ENCODE data around the gene PTPN12.
"Not testable (repeated sequence)": the region's sequence is repeated elsewhere in the genome, so short reads cannot be mapped to it uniquely, and the experiment has no call there.

PTPN12 gene

GRCh38 chr7:77600952-77601351, 63.9 kb downstream of the PTPN12 start:
- H3K27ac Mint-ChIP-seq, result no peak overlapping the region
- no peak overlapping the region for H3K4me3 Mint-ChIP-seq
- DNase-seq (ENCODE audit: low spot score in 2 of 2) (no peak), ATAC-seq (no peak)
- H3K9me3 Mint-ChIP-seq, result no peaks in the 10 kb centered on the region
- H3K36me3 Mint-ChIP-seq, result peaks cover 12% of the 10 kb centered on the region
- no peaks in the 10 kb centered on the region for H3K4me1 Mint-ChIP-seq

DNA sequence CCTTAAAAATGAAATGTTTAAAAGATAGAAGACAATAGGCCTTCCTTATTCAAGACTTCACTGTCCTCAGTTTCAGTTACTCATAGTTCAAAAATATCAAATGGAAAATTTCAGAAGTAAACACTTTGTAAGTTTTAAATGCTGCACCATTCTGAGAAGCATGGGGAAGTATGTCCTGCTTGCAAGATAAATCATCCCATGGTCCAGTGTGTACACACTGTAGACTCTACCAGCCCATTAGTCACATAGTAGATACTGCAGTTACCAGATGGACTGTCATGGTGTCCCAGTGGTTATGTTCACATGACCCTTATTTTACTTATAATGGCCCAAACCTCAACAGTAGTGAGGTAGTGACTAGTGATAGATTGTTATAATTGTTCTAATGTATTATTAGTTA, 69.5 kb downstream of the PTPN12 start:
- H3K4me1 Mint-ChIP-seq, result no peaks in the 10 kb centered on the region
- DNase-seq (ENCODE audit: low spot score in 2 of 2), result no peak
- no peak for ATAC-seq
- H3K9me3 Mint-ChIP-seq, result no peaks in the 10 kb centered on the region
- H3K36me3 Mint-ChIP-seq, result peaks cover 20% of the 10 kb centered on the region
- no peak overlapping the region for H3K27ac Mint-ChIP-seq
- H3K4me3 Mint-ChIP-seq, result no peak overlapping the region

GRCh38 chr7:77619314-77619713, 82.2 kb downstream of the PTPN12 start:
- ATAC-seq (no peak), DNase-seq (ENCODE audit: low spot score in 2 of 2) (no peak)
- Mint-ChIP-seq H3K4me1 (no peaks in the 10 kb centered on the region), H3K9me3 (no peaks in the 10 kb centered on the region), H3K27ac (no peak overlapping the region), H3K4me3 (no peak overlapping the region), H3K36me3 (peaks cover 15% of the 10 kb centered on the region)

GRCh38 chr7:77626586-77627308, 89.7 kb downstream of the PTPN12 start:
- Mint-ChIP-seq H3K4me1 (no peaks in the 10 kb centered on the region), H3K4me3 (no peak overlapping the region), H3K27ac (no peak overlapping the region), H3K36me3 (peaks cover 33% of the 10 kb centered on the region), H3K9me3 (no peaks in the 10 kb centered on the region)
- ATAC-seq, result no peak
- DNase-seq (ENCODE audit: low spot score in 2 of 2), result no peak

GRCh38 chr7:77627309-77627676, 90.2 kb downstream of the PTPN12 start:
- no peaks in the 10 kb centered on the region for H3K4me1 Mint-ChIP-seq
- H3K4me3 Mint-ChIP-seq, result no peak overlapping the region
- ATAC-seq (peak; percentile 67), DNase-seq (ENCODE audit: low spot score in 2 of 2) (no peak)
- H3K9me3 Mint-ChIP-seq, result no peaks in the 10 kb centered on the region
- peaks cover 27% of the 10 kb centered on the region for H3K36me3 Mint-ChIP-seq
- no peak overlapping the region for H3K27ac Mint-ChIP-seq

GRCh38 chr7:77629797-77630196, 92.7 kb downstream of the PTPN12 start:
- Mint-ChIP-seq H3K36me3 (peaks cover 25% of the 10 kb centered on the region), H3K4me1 (no peaks in the 10 kb centered on the region), H3K4me3 (no peak overlapping the region), H3K27ac (no peak overlapping the region), H3K9me3 (no peaks in the 10 kb centered on the region)
- ATAC-seq (no peak), DNase-seq (ENCODE audit: low spot score in 2 of 2) (no peak)

DNA sequence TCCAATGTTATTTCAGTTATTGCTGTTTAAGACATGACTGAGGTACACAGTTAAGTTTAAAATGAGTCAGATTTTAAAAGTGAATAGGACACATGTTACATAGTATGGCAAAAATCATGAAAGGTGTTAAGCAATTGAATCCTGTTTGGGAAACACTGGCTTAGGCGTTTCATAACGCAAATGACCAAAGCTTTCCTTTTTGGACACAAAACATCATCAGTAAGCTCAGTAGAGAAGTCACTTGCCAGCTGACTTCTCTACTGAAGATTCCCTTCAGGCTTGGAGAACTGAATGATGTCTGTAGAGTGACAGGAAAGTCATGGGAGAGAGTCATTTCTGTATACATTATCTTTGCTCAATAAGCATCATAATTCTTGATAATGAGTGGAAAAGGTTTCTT, 94.7 kb downstream of the PTPN12 start:
- peaks cover 16% of the 10 kb centered on the region for H3K36me3 Mint-ChIP-seq
- ATAC-seq, result no peak
- DNase-seq (ENCODE audit: low spot score in 2 of 2), result no peak

GRCh38 chr7:77644774-77645173, 107.7 kb downstream of the PTPN12 start:
- H3K4me3 Mint-ChIP-seq, result no peak overlapping the region
- H3K4me1 Mint-ChIP-seq, result no peaks in the 10 kb centered on the region
- H3K27ac Mint-ChIP-seq, result no peak overlapping the region
- H3K36me3 Mint-ChIP-seq, result peaks cover 12% of the 10 kb centered on the region
- DNase-seq (ENCODE audit: low spot score in 2 of 2) (no peak), ATAC-seq (no peak)
- H3K9me3 Mint-ChIP-seq, result no peaks in the 10 kb centered on the region

More for the DNA sequence above, 94.7 kb downstream of the PTPN12 start:
- H3K4me1 Mint-ChIP-seq, result no peaks in the 10 kb centered on the region
- no peaks in the 10 kb centered on the region for H3K9me3 Mint-ChIP-seq
- no peak overlapping the region for H3K4me3 Mint-ChIP-seq
- H3K27ac Mint-ChIP-seq, result no peak overlapping the region

DNA sequence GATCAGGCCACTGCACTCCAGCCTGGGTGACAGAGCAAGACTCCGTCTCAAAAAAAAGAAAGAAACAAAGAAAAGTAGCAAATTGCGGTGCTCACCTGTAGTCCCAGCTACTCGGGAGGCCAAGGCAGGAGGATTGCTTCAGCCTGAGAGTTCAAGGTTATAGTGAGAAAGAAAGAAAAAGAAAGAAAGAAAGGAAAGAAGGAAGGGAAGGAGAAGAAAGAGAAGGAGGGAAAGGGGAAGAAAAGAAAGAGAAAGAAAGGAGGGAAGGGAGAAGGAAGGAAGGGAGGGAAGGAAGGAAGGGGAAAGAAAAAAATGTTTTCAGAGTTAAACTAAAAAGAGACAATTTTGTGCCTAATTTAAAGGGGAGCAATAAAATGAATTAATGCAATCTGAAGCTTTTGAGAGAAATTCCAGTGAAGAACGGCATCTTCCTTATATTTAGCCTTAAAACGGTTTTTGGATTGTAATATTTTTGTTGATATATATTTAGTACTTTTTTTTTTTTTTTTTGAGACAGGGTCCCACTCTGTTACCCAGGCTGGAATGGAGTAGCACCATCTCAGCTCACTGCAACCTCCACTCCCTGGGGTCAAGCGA, 111.7 kb downstream of the PTPN12 start:
- no peaks in the 10 kb centered on the region for H3K9me3 Mint-ChIP-seq
- DNase-seq (ENCODE audit: low spot score in 2 of 2) (no peak), ATAC-seq (no peak)
- H3K4me3 Mint-ChIP-seq, result no peak overlapping the region
- peaks cover 12% of the 10 kb centered on the region for H3K36me3 Mint-ChIP-seq
- no peaks in the 10 kb centered on the region for H3K4me1 Mint-ChIP-seq
- peak overlapping the region; percentile 51 for H3K27ac Mint-ChIP-seq

GRCh38 chr7:77649716-77650349, 112.7 kb downstream of the PTPN12 start:
- no peak for ATAC-seq
- H3K9me3 Mint-ChIP-seq, result no peaks in the 10 kb centered on the region
- H3K4me3 Mint-ChIP-seq, result no peak overlapping the region
- no peaks in the 10 kb centered on the region for H3K4me1 Mint-ChIP-seq
- H3K36me3 Mint-ChIP-seq, result peaks cover 12% of the 10 kb centered on the region
- DNase-seq (ENCODE audit: low spot score in 2 of 2), result no peak
- H3K27ac Mint-ChIP-seq, result no peak overlapping the region

DNA sequence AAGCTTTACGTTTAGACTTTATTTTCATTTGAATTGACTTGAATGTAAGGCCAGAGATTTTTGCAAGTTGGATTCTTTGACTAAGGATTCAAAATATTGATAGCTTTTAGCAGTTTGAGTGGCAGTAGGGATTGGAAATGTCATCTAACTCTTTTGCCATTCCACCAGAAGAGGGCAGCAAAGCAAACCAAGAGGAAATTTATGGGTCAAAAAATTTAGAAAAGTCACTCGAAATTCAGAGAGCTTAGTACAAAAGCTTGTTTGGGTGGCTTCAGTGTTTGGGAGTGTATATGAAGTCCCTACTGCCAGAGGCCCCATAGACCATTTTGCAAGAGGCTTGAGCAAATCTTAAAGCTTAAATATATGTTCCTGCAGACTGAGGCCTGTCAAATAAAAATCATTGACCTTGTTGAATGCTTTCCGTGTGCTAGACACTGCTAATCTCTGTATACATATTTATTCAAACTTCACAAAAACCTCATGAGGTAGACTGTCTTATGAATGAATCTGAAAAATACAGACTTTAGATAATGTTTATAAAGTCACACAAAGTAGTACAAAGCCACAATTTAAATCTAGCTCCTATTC, 114.6 kb downstream of the PTPN12 start:
- no peak overlapping the region for H3K27ac Mint-ChIP-seq
- no peak for ATAC-seq
- no peaks in the 10 kb centered on the region for H3K4me1 Mint-ChIP-seq
- H3K4me3 Mint-ChIP-seq, result no peak overlapping the region
- H3K36me3 Mint-ChIP-seq, result peaks cover 3% of the 10 kb centered on the region
- peak; percentile 9 to 61 for DNase-seq (ENCODE audit: low spot score in 2 of 2)
- no peaks in the 10 kb centered on the region for H3K9me3 Mint-ChIP-seq

DNA sequence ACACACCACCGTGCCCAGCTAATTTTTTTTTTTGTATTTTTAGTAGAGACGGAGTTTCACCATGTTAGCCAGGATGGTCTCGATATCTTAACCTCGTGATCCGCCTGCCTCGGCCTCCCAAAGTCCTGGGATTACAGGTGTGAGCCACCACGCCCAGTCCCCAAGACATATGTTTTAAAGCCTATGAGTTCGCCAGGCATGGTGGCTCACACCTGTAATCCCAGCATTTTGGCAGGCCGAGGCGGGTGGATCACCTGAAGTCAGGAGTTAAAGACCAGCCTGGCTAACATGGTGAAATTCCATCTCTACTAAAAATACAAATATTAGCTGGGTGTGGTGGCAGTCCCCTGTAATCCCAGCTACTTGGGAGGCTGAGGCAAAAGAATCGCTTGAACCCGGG, 115.7 kb downstream of the PTPN12 start:
- H3K4me1 Mint-ChIP-seq; H3K36me3 Mint-ChIP-seq; ATAC-seq; H3K4me3 Mint-ChIP-seq; DNase-seq (ENCODE audit: low spot score in 2 of 2); H3K9me3 Mint-ChIP-seq; H3K27ac Mint-ChIP-seq: not testable (repeated sequence)

- no peak overlapping the region for H3K27ac Mint-ChIP-seq
- DNase-seq (ENCODE audit: low spot score in 2 of 2) (no peak), ATAC-seq (no peak)
- H3K9me3 Mint-ChIP-seq, result no peaks in the 10 kb centered on the region
- H3K4me3 Mint-ChIP-seq, result no peak overlapping the region
- no peaks in the 10 kb centered on the region for H3K36me3 Mint-ChIP-seq
- no peaks in the 10 kb centered on the region for H3K4me1 Mint-ChIP-seq
Observed at GRCh38 chr7:77653572-77653971, 116.5 kb downstream of the PTPN12 start.

DNA sequence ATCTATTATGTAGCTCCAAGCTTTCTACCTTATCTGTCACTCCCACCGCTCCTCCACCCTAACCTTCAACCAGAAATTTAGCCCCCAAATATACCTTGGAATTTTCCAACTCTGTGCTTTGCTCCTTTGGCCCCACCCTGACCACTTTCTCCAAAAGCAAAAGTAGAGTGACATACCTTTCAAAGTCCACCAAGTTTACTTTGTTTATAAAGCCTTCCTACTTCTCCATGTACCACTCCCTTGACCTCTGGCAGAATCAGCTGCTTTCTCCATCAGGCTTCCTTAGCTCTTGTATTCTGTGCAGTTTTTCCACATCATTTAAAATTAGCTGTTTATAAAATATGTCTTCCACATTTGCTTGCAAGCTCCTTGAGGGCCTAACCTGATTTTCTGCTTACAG, 118.3 kb downstream of the PTPN12 start:
- Mint-ChIP-seq H3K4me3 (no peak overlapping the region), H3K4me1 (no peaks in the 10 kb centered on the region), H3K9me3 (no peaks in the 10 kb centered on the region), H3K27ac (no peak overlapping the region), H3K36me3 (no peaks in the 10 kb centered on the region)
- no peak for DNase-seq (ENCODE audit: low spot score in 2 of 2)
- no peak for ATAC-seq

DNA sequence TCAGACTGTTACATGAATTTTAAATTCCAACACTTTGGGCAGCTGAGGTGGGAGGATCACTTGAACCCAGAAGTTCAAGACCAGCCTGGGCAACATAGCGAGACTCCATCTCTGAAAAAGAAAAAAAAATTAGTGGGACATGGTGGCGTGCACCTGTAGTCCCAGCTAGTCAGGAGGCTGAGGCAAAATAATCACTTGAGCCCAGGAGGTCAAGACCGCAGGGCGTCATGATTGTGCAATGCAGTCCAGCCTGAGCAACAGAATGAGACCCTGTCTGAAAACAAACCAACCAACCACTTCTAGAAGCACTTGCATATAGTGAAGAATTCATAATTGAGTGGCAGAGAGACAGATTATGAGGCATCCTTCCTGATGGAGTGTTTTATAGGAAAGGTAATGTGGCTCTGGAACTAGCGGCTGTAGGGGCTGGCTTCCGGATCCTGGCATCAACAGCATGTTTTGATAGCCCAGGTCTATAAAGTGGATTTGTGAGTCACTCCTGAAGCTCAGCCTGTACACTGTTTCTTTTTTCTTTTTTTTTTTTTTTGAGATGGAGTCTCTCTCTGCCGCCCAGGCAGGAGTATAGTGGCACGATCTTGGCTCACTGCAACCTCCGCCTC, 118.9 kb downstream of the PTPN12 start:
- Mint-ChIP-seq H3K4me1 (no peaks in the 10 kb centered on the region), H3K27ac (no peak overlapping the region), H3K4me3 (no peak overlapping the region), H3K36me3 (no peaks in the 10 kb centered on the region), H3K9me3 (no peaks in the 10 kb centered on the region)
- DNase-seq (ENCODE audit: low spot score in 2 of 2), result no peak
- ATAC-seq, result no peak

Data from stimulated activated effector memory CD8-positive, alpha-beta T cell treated with anti-CD3 and anti-CD28 coated beads, Interleukin-12 subunit alpha, Interleukin-12 subunit beta, amount 100 ng/mL, for 72 hours (primary cell).